ENCODE data around the gene ZNF514. TPM values are rescaled to one million over a fixed set of nuclear protein-coding genes. Genes with fewer than 3 reads are reported as not detected.

Gene ZNF514
- polyA plus RNA-seq (2011; rRNA removed) (7.8 and 9.8 TPM in 2 replicates), polyA minus RNA-seq (2011; rRNA and poly(A)+ RNA removed) (6.1 and 9.2 TPM in 2 replicates)

DNA sequence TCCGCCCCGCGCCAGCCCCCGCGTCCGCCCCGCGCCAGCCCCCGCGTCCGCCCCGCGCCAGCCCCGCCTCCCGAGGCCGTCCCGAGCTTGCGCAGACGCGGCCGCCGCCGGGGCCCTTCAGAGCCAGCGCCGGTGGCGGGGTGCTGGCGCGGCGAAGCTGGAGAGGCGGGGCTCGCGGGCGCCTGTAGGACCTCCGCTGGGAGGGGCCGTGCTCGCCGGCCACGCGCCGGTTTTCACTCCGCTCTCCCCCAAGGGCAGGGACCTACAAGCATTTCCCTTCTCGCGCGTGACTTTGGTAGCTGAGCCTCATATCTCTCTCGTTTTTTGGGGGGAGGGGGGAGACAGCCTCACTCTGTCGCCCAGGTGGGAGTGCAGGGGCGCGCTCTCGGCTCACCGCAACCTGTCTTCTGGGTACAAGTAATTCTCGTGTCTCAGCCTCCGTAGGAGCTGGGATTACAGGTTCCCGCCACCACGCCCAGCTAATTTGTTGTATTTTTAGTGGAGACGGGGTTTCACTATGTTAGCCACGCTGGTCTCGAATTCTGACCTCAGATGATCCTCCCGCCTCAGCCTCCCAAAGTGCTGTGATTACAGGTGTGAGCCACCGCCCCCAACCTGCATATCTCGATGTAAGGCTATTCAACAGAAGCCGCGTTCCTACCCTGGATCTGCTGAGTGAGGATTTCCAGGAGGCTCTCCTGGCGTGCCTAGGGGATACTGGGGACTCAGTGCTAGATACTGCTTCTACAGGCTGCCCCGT is at the start of gene ZNF514:
Gene ZNF514, minus strand, starts transcription at position 159 of the 760 bp plus-strand sequence. CDS start 6,595 bp downstream, outside the sequence.
- ChIA-PET POLR2A (interaction anchor here (1.4 kb wide), 1 partner anchor 38 kb away, joined by 10 read pairs; the partner anchor contains the start of gene MRPS5), CTCF (no interaction called here)
- H3K4me3 ChIP-seq (ENCODE audit: low read depth, low read length), result peak within 1 kb of the TSS; percentile 76
- peaks cover 28% of the 10 kb centered on the region for H3K9me3 ChIP-seq (ENCODE audit: control insufficient read depth, insufficient read depth, low read length)
- peak; percentile 23 for DNase-seq (ENCODE audit: low read depth, low spot score)
- no peaks in the 10 kb centered on the region for H3K27me3 ChIP-seq (ENCODE audit: control insufficient read depth, insufficient read depth, low read length)
- TF ChIP-seq, protein P1, sequence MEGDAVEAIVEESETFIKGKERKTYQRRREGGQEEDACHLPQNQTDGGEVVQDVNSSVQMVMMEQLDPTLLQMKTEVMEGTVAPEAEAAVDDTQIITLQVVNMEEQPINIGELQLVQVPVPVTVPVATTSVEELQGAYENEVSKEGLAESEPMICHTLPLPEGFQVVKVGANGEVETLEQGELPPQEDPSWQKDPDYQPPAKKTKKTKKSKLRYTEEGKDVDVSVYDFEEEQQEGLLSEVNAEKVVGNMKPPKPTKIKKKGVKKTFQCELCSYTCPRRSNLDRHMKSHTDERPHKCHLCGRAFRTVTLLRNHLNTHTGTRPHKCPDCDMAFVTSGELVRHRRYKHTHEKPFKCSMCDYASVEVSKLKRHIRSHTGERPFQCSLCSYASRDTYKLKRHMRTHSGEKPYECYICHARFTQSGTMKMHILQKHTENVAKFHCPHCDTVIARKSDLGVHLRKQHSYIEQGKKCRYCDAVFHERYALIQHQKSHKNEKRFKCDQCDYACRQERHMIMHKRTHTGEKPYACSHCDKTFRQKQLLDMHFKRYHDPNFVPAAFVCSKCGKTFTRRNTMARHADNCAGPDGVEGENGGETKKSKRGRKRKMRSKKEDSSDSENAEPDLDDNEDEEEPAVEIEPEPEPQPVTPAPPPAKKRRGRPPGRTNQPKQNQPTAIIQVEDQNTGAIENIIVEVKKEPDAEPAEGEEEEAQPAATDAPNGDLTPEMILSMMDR (IDR thresholded peaks at IDR 0.05; ENCODE audit: low read depth, low read length), result no peak
- H3K27ac ChIP-seq (ENCODE audit: low read depth, low read length), result peak within 1 kb of the TSS; percentile 21

DNA sequence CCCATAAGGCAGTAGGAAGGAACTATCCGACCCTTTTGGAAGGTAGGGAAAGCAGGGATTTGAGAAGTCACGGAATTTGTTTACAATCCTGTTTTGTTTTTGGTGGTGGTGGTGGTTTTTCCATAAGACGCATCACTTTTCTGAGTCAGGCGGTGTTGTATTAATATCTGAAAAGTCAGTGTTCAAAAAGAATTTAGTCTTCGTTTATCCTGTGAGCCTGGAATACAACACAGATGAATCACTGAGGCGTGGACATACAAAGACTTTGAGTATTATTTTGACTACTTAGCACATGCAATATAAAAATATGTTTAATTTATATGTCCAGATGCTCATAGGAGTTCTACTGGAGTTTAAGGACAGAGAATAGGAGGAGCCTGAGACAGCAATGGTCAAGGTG is 48.5 kb upstream of the ZNF514 start:
- TF ChIP-seq, protein P1 (IDR thresholded peaks at IDR 0.05; ENCODE audit: low read depth, low read length), result no peak
- Histone ChIP-seq H3K9me3 (ENCODE audit: control insufficient read depth, insufficient read depth, low read length) (peaks cover 29% of the 10 kb centered on the region), H3K4me3 (ENCODE audit: low read depth, low read length) (peak overlapping the region; percentile 79), H3K27ac (ENCODE audit: low read depth, low read length) (no peak overlapping the region), H3K27me3 (ENCODE audit: control insufficient read depth, insufficient read depth, low read length) (peaks cover 2% of the 10 kb centered on the region)
- DNase-seq (ENCODE audit: low read depth, low spot score), result no peak
- ChIA-PET CTCF (no interaction called here), POLR2A (no interaction called here)

DNA sequence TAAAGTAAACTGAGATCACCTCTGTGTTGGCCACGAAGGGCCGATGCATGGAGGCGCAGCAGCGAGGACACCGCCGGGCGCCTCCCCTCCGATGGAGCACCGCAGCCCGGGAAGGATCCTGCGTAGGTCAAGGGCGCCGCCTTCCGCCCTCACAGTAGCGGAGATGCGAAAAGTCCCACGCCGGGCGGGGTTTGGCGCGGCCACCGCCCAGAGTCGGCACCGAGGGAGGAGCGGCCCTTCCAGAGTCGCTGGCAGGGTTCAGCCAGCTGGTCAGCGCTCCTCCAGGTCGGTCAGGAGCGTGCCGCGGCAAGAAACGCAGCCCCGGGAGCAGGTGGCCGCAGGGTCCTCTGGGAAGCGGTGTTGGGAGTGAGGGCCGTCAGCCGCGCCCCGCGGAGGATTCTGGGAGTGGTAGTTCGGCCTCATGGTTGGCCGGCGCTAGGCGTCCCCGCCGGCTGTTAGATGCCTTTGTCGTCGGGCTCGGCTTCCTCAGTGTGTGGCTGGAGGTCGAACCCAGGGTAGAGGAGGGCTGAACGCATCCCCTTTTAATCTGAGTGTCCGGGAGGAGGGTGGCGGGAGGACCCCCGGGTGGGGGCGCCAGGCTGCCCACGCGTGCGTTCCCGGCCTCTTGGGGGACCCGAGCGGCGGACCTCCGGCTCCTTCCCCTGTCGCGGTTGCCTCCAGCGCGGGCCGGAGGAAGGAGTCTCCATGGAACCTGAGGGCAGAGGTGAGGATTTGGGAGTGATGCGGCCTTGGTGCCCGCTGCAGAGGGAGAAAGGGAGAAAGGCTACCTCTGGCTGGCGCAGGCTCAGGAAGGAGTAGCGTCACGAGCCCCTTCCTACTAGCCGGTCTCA is 47.7 kb upstream of the ZNF514 start, which contains the start of gene ZNF892:
Gene ZNF892, plus strand, starts transcription at position 411 of the 851 bp plus-strand sequence. Its CDS starts 295 bp downstream, at position 706.
- Histone ChIP-seq H3K27me3 (ENCODE audit: control insufficient read depth, insufficient read depth, low read length) (peaks cover 2% of the 10 kb centered on the region), H3K27ac (ENCODE audit: low read depth, low read length) (peak within 1 kb of the TSS; percentile 52), H3K9me3 (ENCODE audit: control insufficient read depth, insufficient read depth, low read length) (peaks cover 29% of the 10 kb centered on the region), H3K4me3 (ENCODE audit: low read depth, low read length) (peak within 1 kb of the TSS; percentile 79)
- TF ChIP-seq, protein P1 (IDR thresholded peaks at IDR 0.05; ENCODE audit: low read depth, low read length), result peak; percentile 28
- peak; percentile 58 for DNase-seq (ENCODE audit: low read depth, low spot score)
- ChIA-PET CTCF (no interaction called here), POLR2A (no interaction called here)

DNA sequence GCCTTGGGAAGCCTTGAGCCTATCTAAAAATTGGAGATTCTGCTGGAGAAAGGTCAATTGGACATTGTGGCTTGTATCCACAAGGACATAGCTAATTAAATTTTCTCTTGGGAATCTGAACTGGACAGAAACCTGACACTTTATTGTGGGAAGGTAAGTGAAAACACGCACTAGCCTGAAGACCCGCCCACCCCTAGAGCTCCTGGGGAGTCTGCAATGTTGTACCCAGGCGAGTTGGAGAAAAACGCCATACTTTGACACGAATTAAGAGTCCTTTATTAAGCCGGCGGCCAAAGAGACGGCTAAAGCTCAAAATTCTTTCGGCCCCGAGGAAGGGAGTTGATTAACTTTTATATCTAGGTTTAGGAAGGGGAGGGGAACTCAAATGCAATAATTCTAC is 46.4 kb upstream of the ZNF514 start:
- Histone ChIP-seq H3K9me3 (ENCODE audit: control insufficient read depth, insufficient read depth, low read length) (peaks cover 21% of the 10 kb centered on the region), H3K4me3 (ENCODE audit: low read depth, low read length) (no peak overlapping the region), H3K27ac (ENCODE audit: low read depth, low read length) (no peak overlapping the region), H3K27me3 (ENCODE audit: control insufficient read depth, insufficient read depth, low read length) (peaks cover 2% of the 10 kb centered on the region)
- TF ChIP-seq, protein P1 (IDR thresholded peaks at IDR 0.05; ENCODE audit: low read depth, low read length), result no peak
- ChIA-PET POLR2A (no interaction called here), CTCF (interaction anchor here (1.2 to 1.4 kb wide), 2 partner anchors 14 to 183 kb away, joined by 3 read pairs; no protein-coding TSS in a partner anchor)
- DNase-seq (ENCODE audit: low read depth, low spot score), result no peak
